B cell (primary cell): ENCODE measurements around the gene ERCC8.

Experiments used
- EZH2 ChIP-seq: IDR thresholded peaks from 2 replicates; pipeline ENCODE4 v1.6.1; 2012; ENCODE audit warnings: borderline replicate concordance, low read depth, mild to moderate bottlenecking, moderate library complexity, low read length; ENCODE audit not compliant: insufficient read depth, poor library complexity, severe bottlenecking
- TF ChIP-seq, protein P1 (sequence below): fragments of 200-600 bp; IDR thresholded peaks from one replicate; pipeline ENCODE4 v1.8.0; 2022; ENCODE audit warnings: antibody characterized with exemption, mild to moderate bottlenecking

DNA sequence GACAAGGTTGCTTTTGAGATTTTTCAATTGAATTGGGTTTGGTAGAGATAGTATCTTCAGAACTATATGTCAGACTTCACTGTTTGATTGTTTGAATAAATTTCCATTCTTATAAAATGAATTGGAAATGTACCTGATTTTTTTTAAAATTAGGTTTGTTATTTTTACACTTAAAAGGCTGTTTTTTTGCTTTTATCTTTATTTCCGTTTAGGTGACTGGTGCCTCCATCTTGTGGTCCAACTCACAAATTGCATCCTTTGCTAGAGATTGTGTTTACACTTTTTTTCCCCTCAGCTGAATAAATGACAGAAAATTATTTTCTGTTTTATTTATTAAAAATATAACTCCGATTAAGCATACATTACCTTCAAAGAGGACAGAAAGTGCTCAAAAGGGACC, 15.7 kb upstream of the ERCC8 start:
- no peak for TF ChIP-seq EZH2
- TF ChIP-seq, protein P1, sequence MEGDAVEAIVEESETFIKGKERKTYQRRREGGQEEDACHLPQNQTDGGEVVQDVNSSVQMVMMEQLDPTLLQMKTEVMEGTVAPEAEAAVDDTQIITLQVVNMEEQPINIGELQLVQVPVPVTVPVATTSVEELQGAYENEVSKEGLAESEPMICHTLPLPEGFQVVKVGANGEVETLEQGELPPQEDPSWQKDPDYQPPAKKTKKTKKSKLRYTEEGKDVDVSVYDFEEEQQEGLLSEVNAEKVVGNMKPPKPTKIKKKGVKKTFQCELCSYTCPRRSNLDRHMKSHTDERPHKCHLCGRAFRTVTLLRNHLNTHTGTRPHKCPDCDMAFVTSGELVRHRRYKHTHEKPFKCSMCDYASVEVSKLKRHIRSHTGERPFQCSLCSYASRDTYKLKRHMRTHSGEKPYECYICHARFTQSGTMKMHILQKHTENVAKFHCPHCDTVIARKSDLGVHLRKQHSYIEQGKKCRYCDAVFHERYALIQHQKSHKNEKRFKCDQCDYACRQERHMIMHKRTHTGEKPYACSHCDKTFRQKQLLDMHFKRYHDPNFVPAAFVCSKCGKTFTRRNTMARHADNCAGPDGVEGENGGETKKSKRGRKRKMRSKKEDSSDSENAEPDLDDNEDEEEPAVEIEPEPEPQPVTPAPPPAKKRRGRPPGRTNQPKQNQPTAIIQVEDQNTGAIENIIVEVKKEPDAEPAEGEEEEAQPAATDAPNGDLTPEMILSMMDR, result peak; percentile 69
